Left ventricle myocardium inferior (tissue), 1 donor: ENCODE data around the gene RETREG3. TPM values are rescaled to one million over a fixed set of nuclear protein-coding genes. Genes with fewer than 3 reads are reported as not detected.
"Not testable (repeated sequence)": the region's sequence is repeated elsewhere in the genome, so short reads cannot be mapped to it uniquely, and the experiment has no call there.

Experiments used
- DNase-seq: peaks from one replicate; pipeline ENCODE4 v3.0.0-alpha.2; 2020
- H3K27ac ChIP-seq: fragments of 200-600 bp; replicated peaks from 2 replicates; pipeline ENCODE4 v1.8.0; 2021
- H3K27me3 ChIP-seq: fragments of 200-600 bp; 2 replicates; pipeline ENCODE4 v1.8.0; 2021; ENCODE audit warnings: low read depth
- H3K36me3 ChIP-seq: fragments of 200-600 bp; 2 replicates; pipeline ENCODE4 v1.8.0; 2021
- H3K4me1 ChIP-seq: fragments of 200-600 bp; 2 replicates; pipeline ENCODE4 v1.8.0; 2021
- H3K4me3 ChIP-seq: fragments of 200-600 bp; 2 replicates; pipeline ENCODE4 v1.8.0; 2021; ENCODE audit warnings: mild to moderate bottlenecking, moderate library complexity
- H3K9me3 ChIP-seq: fragments of 200-600 bp; replicated peaks from 2 replicates; pipeline ENCODE4 v1.8.0; 2021
- CTCF ChIP-seq: fragments of 200-600 bp; IDR thresholded peaks from 2 replicates; pipeline ENCODE4 v1.8.0; 2021; ENCODE audit warnings: antibody characterized with exemption, mild to moderate bottlenecking, borderline replicate concordance
- intact Hi-C: fragments of 100-400 bp; cut with micrococcal nuclease; formaldehyde crosslinking; loops from one replicate; pipeline ENCODE4 v1.11.0; 2022
- total RNA-seq: library from RNA; stranded (reverse); fragmentation: NEBNext Ultra II Directional; extraction: Animal tissue kit (Norgen Biotek cat#: 25700); gene quantifications from one replicate; pipeline ENCODE4 v1.2.1, GENCODE V29; 2021
- donor health status: DM: no; HTN: yes; CAD: no; lungs with severe emphysema.

The RETREG3 gene
- total RNA-seq, 1 donor from 2014 or later = 17.6 TPM

- no peak for TF ChIP-seq CTCF
- no peak overlapping the region for H3K27ac ChIP-seq
Observed at GRCh38 chr17:42544874-42545283, 64.3 kb downstream of the RETREG3 start.

GRCh38 chr17:42543190-42544079 is 65.7 kb downstream of the RETREG3 start:
- Histone ChIP-seq H3K4me1 (peaks cover 18% of the 10 kb centered on the region), H3K27ac (no peak overlapping the region), H3K27me3 (no peaks in the 10 kb centered on the region), H3K4me3 (no peak overlapping the region), H3K36me3 (peaks cover 53% of the 10 kb centered on the region), H3K9me3 (no peaks in the 10 kb centered on the region)
- intact Hi-C loops = no loop called here
- no peak for TF ChIP-seq CTCF
- DNase-seq = no peak

More at GRCh38 chr17:42544874-42545283, 64.3 kb downstream of the RETREG3 start:
- no peaks in the 10 kb centered on the region for H3K9me3 ChIP-seq
- intact Hi-C loops = no loop called here
- H3K4me3 ChIP-seq = no peak overlapping the region
- H3K4me1 ChIP-seq = peaks cover 22% of the 10 kb centered on the region
- H3K27me3 ChIP-seq = no peaks in the 10 kb centered on the region
- DNase-seq = no peak
- peaks cover 39% of the 10 kb centered on the region for H3K36me3 ChIP-seq

GRCh38 chr17:42541041-42541833 is 67.9 kb downstream of the RETREG3 start:
- TF ChIP-seq CTCF = no peak
- H3K36me3 ChIP-seq = peaks cover 59% of the 10 kb centered on the region
- no peaks in the 10 kb centered on the region for H3K27me3 ChIP-seq
- H3K27ac ChIP-seq = no peak overlapping the region
- H3K9me3 ChIP-seq = no peaks in the 10 kb centered on the region
- no peak for DNase-seq
- H3K4me1 ChIP-seq = peaks cover 12% of the 10 kb centered on the region
- intact Hi-C loops = no loop called here
- H3K4me3 ChIP-seq = no peak overlapping the region

- H3K27ac ChIP-seq, H3K4me3 ChIP-seq, H3K9me3 ChIP-seq, intact Hi-C loops, DNase-seq, H3K27me3 ChIP-seq: not testable (repeated sequence)
- Histone ChIP-seq H3K4me1 (peaks cover 16% of the 10 kb centered on the region), H3K36me3 (peaks cover 59% of the 10 kb centered on the region)
Observed at GRCh38 chr17:42540558-42540957, 68.6 kb downstream of the RETREG3 start.

GRCh38 chr17:42538482-42538881 is 70.7 kb downstream of the RETREG3 start:
- no peak for DNase-seq
- no peaks in the 10 kb centered on the region for H3K9me3 ChIP-seq
- peaks cover 49% of the 10 kb centered on the region for H3K36me3 ChIP-seq
- H3K27ac ChIP-seq = no peak overlapping the region
- intact Hi-C loops = no loop called here
- peaks cover 28% of the 10 kb centered on the region for H3K4me1 ChIP-seq
- no peaks in the 10 kb centered on the region for H3K27me3 ChIP-seq
- TF ChIP-seq CTCF = no peak
- no peak overlapping the region for H3K4me3 ChIP-seq
